ENCODE results near the gene PRKCE. TPM values are rescaled to one million over a fixed set of nuclear protein-coding genes. Genes with fewer than 3 reads are reported as not detected.

PRKCE gene
- total RNA-seq, 1 experiment from 2014 or later: 4.4 TPM

GRCh38 chr2:45871025-45871424 lies 219.6 kb downstream of the PRKCE start:
- Histone ChIP-seq H3K36me3 (ENCODE audit: control insufficient read depth, insufficient read depth, low read length) (no peaks in the 10 kb centered on the region), H3K9me3 (no peaks in the 10 kb centered on the region), H3K27me3 (replicated peaks; ENCODE audit: control insufficient read depth, insufficient read depth, low read length) (no peaks in the 10 kb centered on the region; the same call in 1 of the 2 replicates), H3K4me3 (ENCODE audit: low read depth, low read length) (no peak overlapping the region), H3K4me1 (peaks cover 11% of the 10 kb centered on the region)
- no peak for DNase-seq
- POLR2A ChIA-PET: no interaction called here
- H3K27ac Mint-ChIP-seq (ENCODE audit: unreplicated experiment): no peak overlapping the region
- H3K4me1 Mint-ChIP-seq (ENCODE audit: low read depth, unreplicated experiment): peaks cover 20% of the 10 kb centered on the region
- H3K9me3 Mint-ChIP-seq (ENCODE audit: unreplicated experiment): peaks cover 10% of the 10 kb centered on the region
- H3K4me3 Mint-ChIP-seq (ENCODE audit: unreplicated experiment): no peak overlapping the region
- no peak for TF ChIP-seq CTCF (IDR thresholded peaks at IDR 0.05; ENCODE audit: insufficient read depth in 1 of 2, low read depth in 1 of 2, low read length in 1 of 2, severe bottlenecking in 1 of 2, unreplicated experiment in 1 of 2)
- BruUV-seq (replicated peaks): no TSS peak
- H3K36me3 Mint-ChIP-seq (ENCODE audit: insufficient read depth, unreplicated experiment): no peaks in the 10 kb centered on the region
- no peaks in the 10 kb centered on the region for H3K27me3 Mint-ChIP-seq (ENCODE audit: insufficient read depth, unreplicated experiment)
- intact Hi-C loops (cut with micrococcal nuclease; ENCODE audit: unreplicated experiment): no loop called here
- CTCF ChIA-PET: no interaction called here

- Mint-ChIP-seq H3K4me3 (ENCODE audit: unreplicated experiment) (no peak overlapping the region), H3K36me3 (ENCODE audit: insufficient read depth, unreplicated experiment) (no peaks in the 10 kb centered on the region), H3K27ac (ENCODE audit: unreplicated experiment) (no peak overlapping the region), H3K27me3 (ENCODE audit: insufficient read depth, unreplicated experiment) (no peaks in the 10 kb centered on the region), H3K9me3 (ENCODE audit: unreplicated experiment) (peaks cover 15% of the 10 kb centered on the region), H3K4me1 (ENCODE audit: low read depth, unreplicated experiment) (peaks cover 20% of the 10 kb centered on the region)
- no peak for TF ChIP-seq CTCF (IDR thresholded peaks at IDR 0.05; ENCODE audit: insufficient read depth in 1 of 2, low read depth in 1 of 2, low read length in 1 of 2, severe bottlenecking in 1 of 2, unreplicated experiment in 1 of 2)
- Histone ChIP-seq H3K36me3 (ENCODE audit: control insufficient read depth, insufficient read depth, low read length) (no peaks in the 10 kb centered on the region), H3K4me3 (ENCODE audit: low read depth, low read length) (no peak overlapping the region), H3K4me1 (peaks cover 11% of the 10 kb centered on the region), H3K27me3 (replicated peaks; ENCODE audit: control insufficient read depth, insufficient read depth, low read length) (no peaks in the 10 kb centered on the region; the same call in 1 of the 2 replicates), H3K9me3 (peaks cover 5% of the 10 kb centered on the region; the same call in 1 of the 2 replicates)
- intact Hi-C loops (cut with micrococcal nuclease; ENCODE audit: unreplicated experiment): no loop called here
- POLR2A ChIA-PET: no interaction called here
- no peak for DNase-seq
- BruUV-seq (replicated peaks): no TSS peak
- CTCF ChIA-PET: no interaction called here
These were observed 220.1 kb downstream of the PRKCE start for GRCh38 chr2:45871541-45871940.

- POLR2A ChIA-PET: no interaction called here
- Mint-ChIP-seq H3K27me3 (ENCODE audit: insufficient read depth, unreplicated experiment) (no peaks in the 10 kb centered on the region), H3K27ac (ENCODE audit: unreplicated experiment) (no peak overlapping the region), H3K4me1 (ENCODE audit: low read depth, unreplicated experiment) (peaks cover 20% of the 10 kb centered on the region), H3K36me3 (ENCODE audit: insufficient read depth, unreplicated experiment) (no peaks in the 10 kb centered on the region), H3K4me3 (ENCODE audit: unreplicated experiment) (no peak overlapping the region), H3K9me3 (ENCODE audit: unreplicated experiment) (peaks cover 21% of the 10 kb centered on the region)
- Histone ChIP-seq H3K27me3 (replicated peaks; ENCODE audit: control insufficient read depth, insufficient read depth, low read length) (no peaks in the 10 kb centered on the region; the same call in 1 of the 2 replicates), H3K36me3 (ENCODE audit: control insufficient read depth, insufficient read depth, low read length) (no peaks in the 10 kb centered on the region), H3K4me1 (peaks cover 11% of the 10 kb centered on the region), H3K4me3 (ENCODE audit: low read depth, low read length) (no peak overlapping the region), H3K9me3 (peaks cover 10% of the 10 kb centered on the region; the same call in 1 of the 2 replicates)
- BruUV-seq (replicated peaks): no TSS peak
- TF ChIP-seq CTCF (IDR thresholded peaks at IDR 0.05; ENCODE audit: insufficient read depth in 1 of 2, low read depth in 1 of 2, low read length in 1 of 2, severe bottlenecking in 1 of 2, unreplicated experiment in 1 of 2): no peak
- intact Hi-C loops (cut with micrococcal nuclease; ENCODE audit: unreplicated experiment): loop anchor here (2.0 kb wide), 1 partner anchor 223 kb away; no protein-coding TSS in a partner anchor
- CTCF ChIA-PET: no interaction called here
- no peak for DNase-seq
These were observed 220.7 kb downstream of the PRKCE start for GRCh38 chr2:45872211-45872610.

All from Caco-2 (cell line).